Testis (tissue), 2 donors: ENCODE results near the gene RPL29.

Experiments used
- CTCF ChIP-seq, 3 experiments: fragments of 450-650 bp in 2 of 3; fragments of 200-600 bp in 1 of 3; sonication (generic) in 1 of 3; IDR thresholded peaks; one replicate each; pipeline ENCODE4 v1.5.1; 2016 to 2019; ENCODE audit warnings: antibody characterized with exemption in 3 of 3, mild to moderate bottlenecking in 2 of 3, moderate library complexity in 1 of 3
- POLR2A ChIP-seq: fragments of 450-650 bp; IDR thresholded peaks from one replicate; pipeline ENCODE4 v1.6.1; 2017; ENCODE audit warnings: antibody characterized with exemption, mild to moderate bottlenecking, moderate library complexity

- TF ChIP-seq CTCF (IDR thresholded peaks at IDR 0.05) (no peak), POLR2A (no peak)
These were observed 19.9 kb upstream of the RPL29 start for GRCh38 chr3:52015438-52016228.
